Measurements from ENCODE around the gene MTUS2.

DNA sequence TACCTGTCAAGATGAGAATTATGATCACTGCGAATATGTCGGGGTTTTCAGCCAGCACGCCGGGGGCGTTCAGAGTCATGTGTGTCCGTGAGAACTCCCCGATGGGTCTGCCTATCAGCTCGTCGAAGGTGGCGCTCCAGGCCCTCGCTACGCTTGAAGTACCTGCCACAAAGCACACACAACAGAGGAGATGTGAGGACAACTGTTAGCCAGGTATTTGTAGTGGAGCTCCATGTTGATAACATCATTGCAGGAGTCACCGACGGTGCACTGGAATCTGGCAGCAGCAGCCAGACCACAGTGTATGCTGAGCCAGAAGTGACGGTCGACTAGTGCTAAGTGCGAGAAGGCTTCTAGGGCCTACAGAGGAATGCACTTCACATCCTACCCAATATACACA is 712.7 kb downstream of the MTUS2 start:
- TF ChIP-seq CTCF (IDR thresholded peaks at IDR 0.05), result no peak
- TF ChIP-seq EZH2 (IDR thresholded peaks at IDR 0.05), result no peak

Data from neural progenitor cell (in vitro differentiated cells).